Measurements from ENCODE around the gene BNIP1.

Gene BNIP1

GRCh38 chr5:173213236-173213933 is 69.1 kb downstream of the BNIP1 start:
- DNase-seq: no peak

All from stimulated activated CD4-positive, alpha-beta T cell treated with anti-CD3 and anti-CD28 coated beads, Interleukin-4, amount 100 ng/mL, for 24 hours (primary cell).